HepG2 (cell line): ENCODE data around the gene C18orf63. TPM values are rescaled to one million over a fixed set of nuclear protein-coding genes. Genes with fewer than 3 reads are reported as not detected.

Experiments
- ARID2 ChIP-seq: sonication (generic); formaldehyde crosslinking; IDR thresholded peaks from 2 replicates; pipeline ENCODE4 v1.8.1; 2022; ENCODE audit warnings: mild to moderate bottlenecking, missing genetic modification reagents, borderline replicate concordance
- CHCHD3 ChIP-seq: sonication (generic); formaldehyde crosslinking; IDR thresholded peaks from 2 replicates; pipeline ENCODE4 v1.8.0; 2022; ENCODE audit warnings: mild to moderate bottlenecking, missing genetic modification reagents, moderate library complexity
- DNMT1 ChIP-seq: sonication (generic); formaldehyde crosslinking; IDR thresholded peaks from 2 replicates; pipeline ENCODE4 v1.5.1; 2020; ENCODE audit warnings: mild to moderate bottlenecking, missing genetic modification reagents
- ELF3 ChIP-seq: IDR thresholded peaks from 2 replicates; pipeline ENCODE4 v1.6.1; 2016; ENCODE audit warnings: missing genetic modification reagents, missing compliant biosample characterization
- HNF4G ChIP-seq, 2 experiments: sonication (generic) in 1 of 2; formaldehyde crosslinking in 1 of 2; IDR thresholded peaks; 2 replicates each; pipeline versions ENCODE4 v1.4.0 to v1.6.1; 2011 to 2020; ENCODE audit warnings: borderline replicate concordance in 2 of 2, low read depth in 2 of 2, mild to moderate bottlenecking in 2 of 2, low read length in 1 of 2, missing genetic modification reagents in 1 of 2, moderate library complexity in 1 of 2
- MAZ ChIP-seq, 2 experiments: sonication (generic) in 1 of 2; formaldehyde crosslinking in 1 of 2; IDR thresholded peaks; 2 replicates each; pipeline versions ENCODE4 v1.5.0 to v1.6.1; 2012 to 2020; ENCODE audit warnings: low read depth in 2 of 2, mild to moderate bottlenecking in 2 of 2, borderline replicate concordance in 1 of 2, improper control_type of control experiment in 1 of 2, low read length in 1 of 2, missing genetic modification reagents in 1 of 2, moderate library complexity in 1 of 2
- NFYB ChIP-seq: sonication (generic); formaldehyde crosslinking; IDR thresholded peaks from 2 replicates; pipeline ENCODE4 v1.4.0; 2020; ENCODE audit warnings: missing genetic modification reagents
- PHF20 ChIP-seq: sonication (generic); formaldehyde crosslinking; IDR thresholded peaks from 2 replicates; pipeline ENCODE4 v1.5.0; 2020; ENCODE audit warnings: mild to moderate bottlenecking, missing genetic modification reagents
- PRMT3 ChIP-seq: sonication (generic); formaldehyde crosslinking; IDR thresholded peaks from 2 replicates; pipeline ENCODE4 v1.8.1; 2022; ENCODE audit warnings: low read depth, mild to moderate bottlenecking, moderate library complexity, missing genetic modification reagents, borderline replicate concordance
- TBL1XR1 ChIP-seq: fragments of 150-350 bp; IDR thresholded peaks from 2 replicates; pipeline ENCODE4 v1.6.1; 2014; ENCODE audit warnings: borderline replicate concordance, low read length; ENCODE audit not compliant: partially characterized antibody
- TMF1 ChIP-seq: sonication (generic); formaldehyde crosslinking; IDR thresholded peaks from 2 replicates; pipeline ENCODE4 v1.8.1; 2022; ENCODE audit warnings: low read depth, missing genetic modification reagents
- TRIM24 ChIP-seq: sonication (generic); formaldehyde crosslinking; IDR thresholded peaks from 2 replicates; pipeline ENCODE4 v1.8.0; 2022; ENCODE audit warnings: mild to moderate bottlenecking, missing genetic modification reagents
- ZBED4 ChIP-seq: sonication (generic); formaldehyde crosslinking; IDR thresholded peaks from 2 replicates; pipeline ENCODE4 v1.4.0; 2020; ENCODE audit warnings: missing genetic modification reagents, borderline replicate concordance
- ZBTB49 ChIP-seq: sonication (generic); formaldehyde crosslinking; IDR thresholded peaks from 2 replicates; pipeline ENCODE4 v1.4.0; 2020; ENCODE audit warnings: missing genetic modification reagents, borderline replicate concordance
- ZNF18 ChIP-seq: sonication (generic); formaldehyde crosslinking; IDR thresholded peaks from 2 replicates; pipeline ENCODE4 v1.8.0; 2022; ENCODE audit warnings: mild to moderate bottlenecking, missing genetic modification reagents; ENCODE audit not compliant: insufficient replicate concordance
- ZNF33B ChIP-seq: sonication (generic); formaldehyde crosslinking; IDR thresholded peaks from 2 replicates; pipeline ENCODE4 v1.5.1; 2020; ENCODE audit warnings: mild to moderate bottlenecking, missing genetic modification reagents
- ZNF414 ChIP-seq: sonication (generic); formaldehyde crosslinking; IDR thresholded peaks from 2 replicates; pipeline ENCODE4 v1.5.0; 2020; ENCODE audit warnings: missing genetic modification reagents
- ZNF576 ChIP-seq: sonication (generic); formaldehyde crosslinking; IDR thresholded peaks from 2 replicates; pipeline ENCODE4 v1.4.0; 2020; ENCODE audit warnings: mild to moderate bottlenecking, missing genetic modification reagents
- polyA plus RNA-seq, 8 experiments: library from polyadenylated mRNA; depleted of rRNA in 3 of 8; stranded (reverse) in 7 of 8; unstranded in 1 of 8; fragments of >200 nt; fragmentation: Illumina TruSeq in 4 of 8; extraction: Trizol in 4 of 8; gene quantifications; 2 replicates each; pipeline versions ENCODE4 v1.2.1 to v1.2.3, GENCODE V29; 2011 to 2016; ENCODE audit warnings: low read depth in 4 of 8, missing spikeins in 1 of 8, mixed read lengths in 1 of 8; ENCODE audit not compliant: insufficient read depth in 1 of 8
- total RNA-seq, 5 experiments: library from RNA; depleted of rRNA; stranded (reverse); fragments of >200 nt; fragmentation: Illumina TruSeq; extraction: Trizol; gene quantifications; 2 replicates each; pipeline ENCODE4 v1.2.3, GENCODE V29; 2016; ENCODE audit warnings: low read depth in 1 of 5

Gene C18orf63
- total and polyA plus RNA-seq, 2 of the 13 experiments (the other 11 are each of a cell fraction or from before 2014, with no cell fraction given) = 0.01 TPM; not detected in 1

GRCh38 chr18:74368901-74369705 is 53.5 kb downstream of the C18orf63 start (continued):
- TF ChIP-seq ZBTB49 (CRISPR knock-in tag) = no peak
- TF ChIP-seq CHCHD3 (CRISPR knock-in tag) = no peak
- no peak for TF ChIP-seq ZNF18 (CRISPR knock-in tag)
- TF ChIP-seq NFYB (CRISPR knock-in tag) = peak; percentile 37; the same call in 1 of the 2 replicates
- no peak for TF ChIP-seq ZNF414
- no peak for TF ChIP-seq PRMT3 (CRISPR knock-in tag)
- TF ChIP-seq ZBED4 (CRISPR knock-in tag) = no peak
- TF ChIP-seq HNF4G (IDR thresholded peaks at IDR 0.05; ENCODE audit: borderline replicate concordance, low read depth, low read length) = peak; percentile 65
- TF ChIP-seq HNF4G (CRISPR knock-in tag; IDR thresholded peaks at IDR 0.05; ENCODE audit: borderline replicate concordance, low read depth) = no peak
- no peak for TF ChIP-seq TMF1
- TF ChIP-seq ARID2 (CRISPR knock-in tag) = no peak
- no peak for TF ChIP-seq ZNF576 (CRISPR knock-in tag)
- no peak for TF ChIP-seq ZNF33B (CRISPR knock-in tag)
- TF ChIP-seq MAZ (IDR thresholded peaks at IDR 0.05; ENCODE audit: borderline replicate concordance, low read depth, low read length) = no peak
- 0 out of 2 replicates have a peak, but pooled peaks have one; percentile 48 for TF ChIP-seq MAZ (CRISPR knock-in tag; IDR thresholded peaks at IDR 0.05; ENCODE audit: low read depth)
- no peak for TF ChIP-seq TBL1XR1
- no peak for TF ChIP-seq TRIM24 (CRISPR knock-in tag)
- peak; percentile 14; the same call in 1 of the 2 replicates for TF ChIP-seq ELF3 (CRISPR knock-in tag)
- no peak for TF ChIP-seq PHF20 (CRISPR knock-in tag)
- TF ChIP-seq DNMT1 (CRISPR knock-in tag) = no peak
